Measurements from ENCODE around the gene ATMIN. TPM values are rescaled to one million over a fixed set of nuclear protein-coding genes. Genes with fewer than 3 reads are reported as not detected.

Gene ATMIN
- total RNA-seq, 3 donors from 2014 or later = 27.3 to 34.0 (median 31.4) TPM

GRCh38 chr16:81040131-81040530 lies 4.5 kb downstream of the ATMIN start:
- no peaks in the 10 kb centered on the region for H3K9me3 ChIP-seq
- no peak for DNase-seq
- intact Hi-C loops (cut with DNase I, micrococcal nuclease) = no loop called here
- H3K4me3 ChIP-seq = no peak overlapping the region
- ATAC-seq = no peak
- H3K4me1 ChIP-seq (ENCODE audit: low read depth) = peaks cover 7% of the 10 kb centered on the region
- H3K36me3 ChIP-seq (ENCODE audit: low read depth) = peaks cover 19% of the 10 kb centered on the region
- TF ChIP-seq CTCF (IDR thresholded peaks at IDR 0.05) = no peak

- DNase-seq (no peak), ATAC-seq (no peak)
- H3K9me3 ChIP-seq = no peaks in the 10 kb centered on the region
- peaks cover 19% of the 10 kb centered on the region for H3K36me3 ChIP-seq (ENCODE audit: low read depth)
- H3K4me1 ChIP-seq (ENCODE audit: low read depth) = peaks cover 7% of the 10 kb centered on the region
- intact Hi-C loops (cut with DNase I, micrococcal nuclease) = no loop called here
- H3K4me3 ChIP-seq = no peak overlapping the region
- TF ChIP-seq CTCF (IDR thresholded peaks at IDR 0.05) = no peak
These were observed 5.2 kb downstream of the ATMIN start for GRCh38 chr16:81040842-81041241.

GRCh38 chr16:81041696-81042095 lies 6.1 kb downstream of the ATMIN start:
- Histone ChIP-seq H3K36me3 (ENCODE audit: low read depth) (peaks cover 19% of the 10 kb centered on the region), H3K9me3 (no peaks in the 10 kb centered on the region), H3K4me1 (ENCODE audit: low read depth) (peaks cover 7% of the 10 kb centered on the region), H3K4me3 (no peak overlapping the region)
- ATAC-seq (no peak), DNase-seq (no peak)
- intact Hi-C loops (cut with DNase I, micrococcal nuclease) = no loop called here
- TF ChIP-seq CTCF (IDR thresholded peaks at IDR 0.05) = no peak

GRCh38 chr16:81042821-81043220 lies 7.2 kb downstream of the ATMIN start:
- H3K36me3 ChIP-seq (ENCODE audit: low read depth) = peaks cover 19% of the 10 kb centered on the region
- DNase-seq (no peak), ATAC-seq (no peak)
- intact Hi-C loops (cut with DNase I, micrococcal nuclease) = no loop called here
- no peaks in the 10 kb centered on the region for H3K4me1 ChIP-seq (ENCODE audit: low read depth)
- TF ChIP-seq CTCF (IDR thresholded peaks at IDR 0.05) = no peak
- no peaks in the 10 kb centered on the region for H3K9me3 ChIP-seq
- no peak overlapping the region for H3K4me3 ChIP-seq

GRCh38 chr16:81053761-81054160 lies 18.1 kb downstream of the ATMIN start:
- Histone ChIP-seq H3K4me3 (no peak overlapping the region), H3K9me3 (peaks cover 11% of the 10 kb centered on the region)
- intact Hi-C loops (cut with DNase I, micrococcal nuclease) = no loop called here

More at GRCh38 chr16:81053761-81054160, 18.1 kb downstream of the ATMIN start:
- Histone ChIP-seq H3K4me1 (ENCODE audit: low read depth) (no peaks in the 10 kb centered on the region), H3K36me3 (ENCODE audit: low read depth) (no peaks in the 10 kb centered on the region)
- no peak for ATAC-seq
- no peak for TF ChIP-seq CTCF (IDR thresholded peaks at IDR 0.05)
- no peak for DNase-seq
